Measurements from ENCODE around the gene ATP2C2.
"Not testable (repeated sequence)": the region's sequence is repeated elsewhere in the genome, so short reads cannot be mapped to it uniquely, and the experiment has no call there.

The ATP2C2 gene

GRCh38 chr16:84379709-84380362 lies 11.5 kb downstream of the ATP2C2 start:
- Mint-ChIP-seq H3K27me3 (peaks cover 27 to 72% of the 10 kb centered on the region in 2 donors), H3K9me3 (no peaks in the 10 kb centered on the region), H3K36me3 (ENCODE audit: insufficient read depth) (no peaks in the 10 kb centered on the region), H3K4me1 (ENCODE audit: low read depth in 2 of 2) (peaks cover 0 to 5% of the 10 kb centered on the region in 2 donors), H3K27ac (no peak overlapping the region), H3K4me3 (no peak overlapping the region)
- ATAC-seq (replicated peaks), result no peak
- no peak for DNase-seq

GRCh38 chr16:84380405-84380804 lies 12.1 kb downstream of the ATP2C2 start:
- ATAC-seq (replicated peaks) (no peak), DNase-seq (no peak)
- no peak overlapping the region for H3K4me3 Mint-ChIP-seq
- no peak overlapping the region for H3K27ac Mint-ChIP-seq
- H3K36me3 Mint-ChIP-seq (ENCODE audit: insufficient read depth), result no peaks in the 10 kb centered on the region
- H3K9me3 Mint-ChIP-seq, result no peaks in the 10 kb centered on the region
- peaks cover 25 to 67% of the 10 kb centered on the region in 2 donors for H3K27me3 Mint-ChIP-seq
- H3K4me1 Mint-ChIP-seq (ENCODE audit: low read depth in 2 of 2), result peaks cover 0 to 5% of the 10 kb centered on the region in 2 donors

GRCh38 chr16:84382396-84382795 lies 14.1 kb downstream of the ATP2C2 start:
- no peaks in the 10 kb centered on the region for H3K9me3 Mint-ChIP-seq
- no peaks in the 10 kb centered on the region for H3K36me3 Mint-ChIP-seq (ENCODE audit: insufficient read depth)
- no peak for DNase-seq
- peaks cover 19 to 65% of the 10 kb centered on the region in 2 donors for H3K27me3 Mint-ChIP-seq
- H3K4me3 Mint-ChIP-seq, result no peak overlapping the region
- no peak for ATAC-seq (replicated peaks)
- H3K4me1 Mint-ChIP-seq (ENCODE audit: low read depth in 2 of 2), result peaks cover 0 to 5% of the 10 kb centered on the region in 2 donors
- no peak overlapping the region for H3K27ac Mint-ChIP-seq

- Mint-ChIP-seq H3K27ac (no peak overlapping the region), H3K9me3 (no peaks in the 10 kb centered on the region), H3K4me1 (ENCODE audit: low read depth in 2 of 2) (peaks cover 0 to 5% of the 10 kb centered on the region in 2 donors), H3K4me3 (no peak overlapping the region), H3K27me3 (peaks cover 13 to 59% of the 10 kb centered on the region in 2 donors), H3K36me3 (ENCODE audit: insufficient read depth) (no peaks in the 10 kb centered on the region)
- ATAC-seq (replicated peaks) (no peak), DNase-seq (no peak)
These were observed 14.8 kb downstream of the ATP2C2 start for GRCh38 chr16:84383106-84383505.

GRCh38 chr16:84386047-84386446 lies 17.7 kb downstream of the ATP2C2 start:
- DNase-seq (no peak), ATAC-seq (replicated peaks) (no peak)
- H3K4me3 Mint-ChIP-seq, result no peak overlapping the region
- H3K9me3 Mint-ChIP-seq, result no peaks in the 10 kb centered on the region
- no peaks in the 10 kb centered on the region for H3K4me1 Mint-ChIP-seq (ENCODE audit: low read depth in 2 of 2)
- peaks cover 10 to 47% of the 10 kb centered on the region in 2 donors for H3K27me3 Mint-ChIP-seq
- H3K36me3 Mint-ChIP-seq (ENCODE audit: insufficient read depth), result no peaks in the 10 kb centered on the region
- no peak overlapping the region for H3K27ac Mint-ChIP-seq

- DNase-seq (no peak), ATAC-seq (replicated peaks) (no peak)
- Mint-ChIP-seq H3K9me3 (no peaks in the 10 kb centered on the region), H3K27ac (no peak overlapping the region), H3K4me1 (ENCODE audit: low read depth in 2 of 2) (no peaks in the 10 kb centered on the region), H3K4me3 (no peak overlapping the region), H3K27me3 (peaks cover 10 to 43% of the 10 kb centered on the region in 2 donors), H3K36me3 (ENCODE audit: insufficient read depth) (no peaks in the 10 kb centered on the region)
These were observed 18.7 kb downstream of the ATP2C2 start for GRCh38 chr16:84387021-84387420.

GRCh38 chr16:84390131-84390785 lies 21.9 kb downstream of the ATP2C2 start:
- H3K9me3 Mint-ChIP-seq, result no peaks in the 10 kb centered on the region
- peaks cover 14 to 67% of the 10 kb centered on the region in 2 donors for H3K27me3 Mint-ChIP-seq
- H3K4me3 Mint-ChIP-seq, result no peak overlapping the region
- no peak for DNase-seq
- no peaks in the 10 kb centered on the region for H3K36me3 Mint-ChIP-seq (ENCODE audit: insufficient read depth)
- H3K27ac Mint-ChIP-seq, result no peak overlapping the region
- no peak for ATAC-seq (replicated peaks)
- no peaks in the 10 kb centered on the region for H3K4me1 Mint-ChIP-seq (ENCODE audit: low read depth in 2 of 2)

GRCh38 chr16:84391151-84392030 lies 23.1 kb downstream of the ATP2C2 start:
- no peak overlapping the region for H3K27ac Mint-ChIP-seq
- ATAC-seq (replicated peaks), result no peak
- H3K27me3 Mint-ChIP-seq, result peaks cover 22 to 72% of the 10 kb centered on the region in 2 donors
- no peak overlapping the region for H3K4me3 Mint-ChIP-seq
- no peaks in the 10 kb centered on the region for H3K9me3 Mint-ChIP-seq
- DNase-seq, result no peak
- H3K4me1 Mint-ChIP-seq (ENCODE audit: low read depth in 2 of 2), result no peaks in the 10 kb centered on the region
- no peaks in the 10 kb centered on the region for H3K36me3 Mint-ChIP-seq (ENCODE audit: insufficient read depth)

- DNase-seq (no peak), ATAC-seq (replicated peaks) (no peak)
- no peaks in the 10 kb centered on the region for H3K9me3 Mint-ChIP-seq
- H3K27me3 Mint-ChIP-seq, result peaks cover 26 to 71% of the 10 kb centered on the region in 2 donors
- no peak overlapping the region for H3K27ac Mint-ChIP-seq
- no peaks in the 10 kb centered on the region for H3K36me3 Mint-ChIP-seq (ENCODE audit: insufficient read depth)
- no peaks in the 10 kb centered on the region for H3K4me1 Mint-ChIP-seq (ENCODE audit: low read depth in 2 of 2)
- H3K4me3 Mint-ChIP-seq, result no peak overlapping the region
These were observed 23.7 kb downstream of the ATP2C2 start for GRCh38 chr16:84392031-84392360.

GRCh38 chr16:84396082-84396481 lies 27.7 kb downstream of the ATP2C2 start:
- H3K27ac Mint-ChIP-seq; ATAC-seq (replicated peaks); H3K4me1 Mint-ChIP-seq (ENCODE audit: low read depth in 2 of 2); DNase-seq; H3K4me3 Mint-ChIP-seq; H3K36me3 Mint-ChIP-seq (ENCODE audit: insufficient read depth); H3K9me3 Mint-ChIP-seq: not testable (repeated sequence)
- peaks cover 31 to 53% of the 10 kb centered on the region in 2 donors for H3K27me3 Mint-ChIP-seq

GRCh38 chr16:84396537-84397008 lies 28.2 kb downstream of the ATP2C2 start:
- Mint-ChIP-seq H3K27ac (no peak overlapping the region), H3K4me3 (no peak overlapping the region), H3K27me3 (peaks cover 31 to 48% of the 10 kb centered on the region in 2 donors), H3K9me3 (peaks cover 0 to 1% of the 10 kb centered on the region in 2 donors), H3K4me1 (ENCODE audit: low read depth in 2 of 2) (no peaks in the 10 kb centered on the region), H3K36me3 (ENCODE audit: insufficient read depth) (no peaks in the 10 kb centered on the region)
- ATAC-seq (replicated peaks) (no peak), DNase-seq (no peak)

- peaks cover 31 to 50% of the 10 kb centered on the region in 2 donors for H3K27me3 Mint-ChIP-seq
These were observed 28.8 kb downstream of the ATP2C2 start for GRCh38 chr16:84397090-84397489.

GRCh38 chr16:84398701-84399100 lies 30.4 kb downstream of the ATP2C2 start:
- DNase-seq, result no peak
- H3K4me1 Mint-ChIP-seq (ENCODE audit: low read depth in 2 of 2), result no peaks in the 10 kb centered on the region
- no peak overlapping the region for H3K4me3 Mint-ChIP-seq
- H3K9me3 Mint-ChIP-seq, result peaks cover 0 to 1% of the 10 kb centered on the region in 2 donors
- H3K27me3 Mint-ChIP-seq, result peaks cover 17 to 48% of the 10 kb centered on the region in 2 donors
- ATAC-seq (replicated peaks), result no peak
- H3K36me3 Mint-ChIP-seq (ENCODE audit: insufficient read depth), result no peaks in the 10 kb centered on the region
- H3K27ac Mint-ChIP-seq, result no peak overlapping the region

More at GRCh38 chr16:84397090-84397489, 28.8 kb downstream of the ATP2C2 start:
- no peaks in the 10 kb centered on the region for H3K36me3 Mint-ChIP-seq (ENCODE audit: insufficient read depth)
- no peak overlapping the region for H3K4me3 Mint-ChIP-seq
- DNase-seq (no peak), ATAC-seq (replicated peaks) (no peak)
- H3K4me1 Mint-ChIP-seq (ENCODE audit: low read depth in 2 of 2), result no peaks in the 10 kb centered on the region
- H3K9me3 Mint-ChIP-seq, result peaks cover 0 to 1% of the 10 kb centered on the region in 2 donors
- H3K27ac Mint-ChIP-seq, result no peak overlapping the region

Data from effector memory CD8-positive, alpha-beta T cell (primary cell).